ENCODE measurements around the gene FAM209A. TPM values are rescaled to one million over a fixed set of nuclear protein-coding genes. Genes with fewer than 3 reads are reported as not detected.

FAM209A gene
- polyA plus RNA-seq, 1 experiment: not detected

DNA sequence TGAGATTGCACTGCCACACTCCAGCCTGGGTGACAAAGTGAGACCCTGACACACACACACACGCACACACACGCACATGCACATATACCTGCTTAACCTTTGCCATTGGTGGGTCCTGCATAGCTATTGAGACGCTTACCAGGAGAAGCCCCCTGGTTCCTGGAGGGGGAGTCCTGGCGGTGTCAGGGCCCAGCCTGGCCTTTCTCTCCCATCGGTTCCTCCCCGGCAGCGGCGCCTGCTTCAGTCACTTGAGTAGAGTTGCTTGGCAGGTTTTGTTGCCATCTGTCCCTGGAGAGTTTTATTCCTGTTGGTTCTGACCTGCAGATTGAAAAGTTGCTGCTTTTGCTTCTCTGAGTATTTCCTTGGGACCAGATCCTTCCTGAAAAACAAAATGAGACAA lies 20.6 kb upstream of the FAM209A start:
- H3K9me3 ChIP-seq (ENCODE audit: control insufficient read depth, insufficient read depth, low read length): no peaks in the 10 kb centered on the region
- H3K27ac ChIP-seq (ENCODE audit: low read depth, low read length): no peak overlapping the region
- DNase-seq (ENCODE audit: low read depth, low spot score): no peak
- TF ChIP-seq, protein P1, sequence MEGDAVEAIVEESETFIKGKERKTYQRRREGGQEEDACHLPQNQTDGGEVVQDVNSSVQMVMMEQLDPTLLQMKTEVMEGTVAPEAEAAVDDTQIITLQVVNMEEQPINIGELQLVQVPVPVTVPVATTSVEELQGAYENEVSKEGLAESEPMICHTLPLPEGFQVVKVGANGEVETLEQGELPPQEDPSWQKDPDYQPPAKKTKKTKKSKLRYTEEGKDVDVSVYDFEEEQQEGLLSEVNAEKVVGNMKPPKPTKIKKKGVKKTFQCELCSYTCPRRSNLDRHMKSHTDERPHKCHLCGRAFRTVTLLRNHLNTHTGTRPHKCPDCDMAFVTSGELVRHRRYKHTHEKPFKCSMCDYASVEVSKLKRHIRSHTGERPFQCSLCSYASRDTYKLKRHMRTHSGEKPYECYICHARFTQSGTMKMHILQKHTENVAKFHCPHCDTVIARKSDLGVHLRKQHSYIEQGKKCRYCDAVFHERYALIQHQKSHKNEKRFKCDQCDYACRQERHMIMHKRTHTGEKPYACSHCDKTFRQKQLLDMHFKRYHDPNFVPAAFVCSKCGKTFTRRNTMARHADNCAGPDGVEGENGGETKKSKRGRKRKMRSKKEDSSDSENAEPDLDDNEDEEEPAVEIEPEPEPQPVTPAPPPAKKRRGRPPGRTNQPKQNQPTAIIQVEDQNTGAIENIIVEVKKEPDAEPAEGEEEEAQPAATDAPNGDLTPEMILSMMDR (IDR thresholded peaks at IDR 0.05; ENCODE audit: low read depth, low read length): no peak
- ChIA-PET POLR2A (no interaction called here), CTCF (no interaction called here)
- no peak overlapping the region for H3K4me3 ChIP-seq (ENCODE audit: low read depth, low read length)
- H3K27me3 ChIP-seq (ENCODE audit: control insufficient read depth, insufficient read depth, low read length): no peaks in the 10 kb centered on the region

DNA sequence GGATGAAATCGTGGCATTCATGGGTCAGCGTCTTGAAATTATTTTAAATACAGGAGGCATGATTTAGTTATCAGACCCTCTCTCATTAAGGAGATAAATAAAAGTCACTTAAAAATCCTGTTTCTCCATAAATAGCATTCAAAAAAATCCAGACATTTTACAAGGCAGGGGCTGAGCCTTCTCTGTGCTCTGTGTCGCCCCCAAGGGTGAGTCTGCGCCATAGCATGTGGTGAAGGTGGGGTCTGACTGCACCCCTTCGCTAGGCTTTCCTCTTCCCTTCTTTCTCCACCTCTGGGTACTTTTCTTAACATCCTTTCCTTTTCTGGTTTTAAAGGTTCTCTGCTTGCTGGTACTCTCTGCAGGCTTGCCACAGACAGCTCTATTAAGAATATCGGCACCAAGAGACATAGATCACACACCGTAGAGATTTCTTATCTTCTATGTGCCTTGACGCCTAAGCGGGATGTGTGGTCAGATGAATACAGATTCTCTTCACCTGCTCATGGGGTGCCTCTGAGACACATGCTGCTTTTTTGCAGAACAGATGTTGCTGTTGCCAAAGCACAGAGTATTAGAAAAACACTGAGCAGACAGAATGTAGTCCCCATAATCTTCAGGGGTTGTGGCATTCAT lies 20.1 kb upstream of the FAM209A start:
- Histone ChIP-seq H3K9me3 (ENCODE audit: control insufficient read depth, insufficient read depth, low read length) (no peaks in the 10 kb centered on the region), H3K27ac (ENCODE audit: low read depth, low read length) (no peak overlapping the region), H3K27me3 (ENCODE audit: control insufficient read depth, insufficient read depth, low read length) (no peaks in the 10 kb centered on the region), H3K4me3 (ENCODE audit: low read depth, low read length) (no peak overlapping the region)
- CTCF ChIA-PET: interaction anchor here (1.9 kb wide), 1 partner anchor 106 kb away, joined by 6 read pairs; no protein-coding TSS in a partner anchor
- POLR2A ChIA-PET: no interaction called here
- DNase-seq (ENCODE audit: low read depth, low spot score): no peak
- TF ChIP-seq, protein P1 (IDR thresholded peaks at IDR 0.05; ENCODE audit: low read depth, low read length): peak; percentile 58

DNA sequence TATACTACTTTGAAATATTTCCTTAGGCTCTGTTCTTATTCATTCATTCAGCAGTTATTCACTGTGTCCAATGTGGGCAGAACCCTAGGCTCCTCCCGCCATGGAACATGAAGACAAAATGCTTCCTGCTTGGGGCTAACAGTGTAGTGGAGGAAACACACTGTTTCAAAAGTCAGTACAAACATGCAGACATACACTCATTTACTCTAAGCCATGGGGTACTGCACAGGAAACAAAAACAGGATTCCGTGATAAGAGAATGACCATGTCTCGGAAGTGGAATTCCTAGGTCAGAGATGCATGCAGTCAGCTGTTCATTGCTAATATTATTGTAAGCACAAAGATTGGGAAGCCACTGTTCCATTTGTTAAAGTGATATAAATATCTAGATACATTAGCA lies 18.4 kb upstream of the FAM209A start:
- H3K27ac ChIP-seq (ENCODE audit: low read depth, low read length): no peak overlapping the region
- no peaks in the 10 kb centered on the region for H3K9me3 ChIP-seq (ENCODE audit: control insufficient read depth, insufficient read depth, low read length)
- H3K4me3 ChIP-seq (ENCODE audit: low read depth, low read length): no peak overlapping the region
- TF ChIP-seq, protein P1 (IDR thresholded peaks at IDR 0.05; ENCODE audit: low read depth, low read length): no peak
- ChIA-PET CTCF (interaction anchor here (1.9 kb wide), 1 partner anchor 108 kb away, joined by 6 read pairs; no protein-coding TSS in a partner anchor), POLR2A (no interaction called here)
- no peak for DNase-seq (ENCODE audit: low read depth, low spot score)
- no peaks in the 10 kb centered on the region for H3K27me3 ChIP-seq (ENCODE audit: control insufficient read depth, insufficient read depth, low read length)

DNA sequence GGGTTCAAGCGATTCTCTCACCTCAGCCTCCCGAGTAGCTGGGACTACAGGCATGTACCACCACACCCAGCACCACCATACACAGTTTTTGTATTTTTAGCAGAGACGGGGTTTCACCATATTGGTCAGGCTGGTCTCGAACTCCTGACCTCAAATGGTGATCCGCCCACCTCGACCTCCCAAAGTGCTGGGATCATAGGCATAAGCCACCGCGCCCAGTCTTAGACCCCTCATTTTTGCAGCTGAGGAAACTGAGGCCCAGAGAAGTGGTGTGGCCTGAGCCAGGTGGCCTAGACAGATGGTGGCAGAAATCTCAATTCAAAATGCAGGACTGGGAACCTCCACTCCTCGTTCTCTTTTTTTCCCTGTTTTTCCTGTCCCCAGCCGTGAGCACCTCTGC lies 12.6 kb upstream of the FAM209A start:
- Histone ChIP-seq H3K4me3 (ENCODE audit: low read depth, low read length) (no peak overlapping the region), H3K27me3 (ENCODE audit: control insufficient read depth, insufficient read depth, low read length) (no peaks in the 10 kb centered on the region), H3K9me3 (ENCODE audit: control insufficient read depth, insufficient read depth, low read length) (no peaks in the 10 kb centered on the region), H3K27ac (ENCODE audit: low read depth, low read length) (no peak overlapping the region)
- TF ChIP-seq, protein P1 (IDR thresholded peaks at IDR 0.05; ENCODE audit: low read depth, low read length): no peak
- DNase-seq (ENCODE audit: low read depth, low spot score): no peak
- CTCF ChIA-PET: interaction anchor here (0.8 kb wide), 1 partner anchor 113 kb away, joined by 3 read pairs; no protein-coding TSS in a partner anchor
- POLR2A ChIA-PET: no interaction called here

Measured in AG04450 (cell line).